Embryonic facial prominence (tissue), 1 donor: Measurements from ENCODE around the gene HS3ST2.
"Not testable (repeated sequence)": the region's sequence is repeated elsewhere in the genome, so short reads cannot be mapped to it uniquely, and the experiment has no call there.

Source experiments
- DNase-seq: peaks from one replicate; pipeline ENCODE4 v3.0.0-alpha.2; 2016; ENCODE audit errors: extremely low spot score

HS3ST2 gene

GRCh38 chr16:22878955-22879354 is 65.0 kb downstream of the HS3ST2 start:
- DNase-seq: no peak

- no peak for DNase-seq
These were observed 65.5 kb downstream of the HS3ST2 start for GRCh38 chr16:22879466-22879865.

- DNase-seq: no peak
These were observed 69.0 kb downstream of the HS3ST2 start for GRCh38 chr16:22882981-22883380.

- DNase-seq: no peak
These were observed 72.0 kb downstream of the HS3ST2 start for GRCh38 chr16:22885951-22886350.

- no peak for DNase-seq
These were observed 73.0 kb downstream of the HS3ST2 start for GRCh38 chr16:22886927-22887326.

- no peak for DNase-seq
These were observed 73.5 kb downstream of the HS3ST2 start for GRCh38 chr16:22887445-22887844.

- DNase-seq: no peak
These were observed 74.8 kb downstream of the HS3ST2 start for GRCh38 chr16:22888791-22889190.

GRCh38 chr16:22890976-22891375 is 77.0 kb downstream of the HS3ST2 start:
- no peak for DNase-seq

GRCh38 chr16:22897184-22897583 is 83.2 kb downstream of the HS3ST2 start:
- DNase-seq: no peak

- no peak for DNase-seq
These were observed 84.2 kb downstream of the HS3ST2 start for GRCh38 chr16:22898131-22898530.

- peak; percentile 21 for DNase-seq
These were observed 84.9 kb downstream of the HS3ST2 start for GRCh38 chr16:22898874-22899348.

- not testable (repeated sequence) for DNase-seq
These were observed 85.6 kb downstream of the HS3ST2 start for GRCh38 chr16:22899567-22899966.

GRCh38 chr16:22900863-22901262 is 86.9 kb downstream of the HS3ST2 start:
- DNase-seq: no peak

- DNase-seq: no peak
These were observed 87.6 kb downstream of the HS3ST2 start for GRCh38 chr16:22901563-22901962.

- DNase-seq: no peak
These were observed 89.8 kb downstream of the HS3ST2 start for GRCh38 chr16:22903716-22904115.

- DNase-seq: no peak
These were observed 98.7 kb downstream of the HS3ST2 start for GRCh38 chr16:22912654-22913053.

GRCh38 chr16:22915003-22915402 is 101.0 kb downstream of the HS3ST2 start:
- DNase-seq: no peak

GRCh38 chr16:22923491-22923890 is 109.5 kb downstream of the HS3ST2 start:
- DNase-seq: no peak

GRCh38 chr16:22924492-22924891 is 110.5 kb downstream of the HS3ST2 start:
- DNase-seq: no peak

GRCh38 chr16:22926105-22926751 is 112.3 kb downstream of the HS3ST2 start:
- no peak for DNase-seq

- DNase-seq: no peak
These were observed 113.3 kb downstream of the HS3ST2 start for GRCh38 chr16:22927306-22927705.

GRCh38 chr16:22928882-22929435 is 115.0 kb downstream of the HS3ST2 start:
- no peak for DNase-seq

- no peak for DNase-seq
These were observed 115.5 kb downstream of the HS3ST2 start for GRCh38 chr16:22929461-22929860.
